GM18951 (cell line): ENCODE data around the gene WDR7.

Experiments used
- POLR2A ChIP-seq: IDR thresholded peaks from 4 replicates; pipeline ENCODE4 v1.6.1; 2011; ENCODE audit warnings: mild to moderate bottlenecking; ENCODE audit not compliant: insufficient read length, insufficient read depth; ENCODE audit errors: extremely low read depth
- in situ Hi-C: fragments of 300-500 bp; cut with MboI; formaldehyde crosslinking; loops from one replicate; pipeline ENCODE4 v1.12.0; 2022; ENCODE audit warnings: low sequenced_read_pairs, mixed read lengths, inconsistent platforms; ENCODE audit not compliant: unreplicated experiment

WDR7 gene

GRCh38 chr18:57058734-57059133 lies 407.6 kb downstream of the WDR7 start:
- TF ChIP-seq POLR2A: no peak
- in situ Hi-C loops: no loop called here

DNA sequence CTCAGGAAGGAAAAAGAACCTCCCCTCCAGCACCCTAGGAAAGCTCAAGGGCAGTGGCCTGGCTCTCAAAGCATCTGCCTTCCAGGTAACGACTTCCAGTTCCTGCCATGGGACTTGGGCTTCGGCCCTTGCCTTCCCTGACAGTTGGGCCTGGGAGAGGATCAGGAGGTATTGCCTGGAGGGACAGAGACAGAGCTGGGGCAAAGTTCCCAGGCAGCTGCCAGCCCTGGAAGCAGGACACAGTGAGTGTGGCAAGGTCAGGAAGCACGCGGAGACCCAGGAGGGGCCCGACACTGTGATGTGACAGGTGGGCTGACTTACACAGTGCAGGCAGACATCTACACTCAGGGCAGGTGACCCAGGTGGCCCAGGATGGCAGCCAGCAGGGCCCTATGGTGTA lies 408.2 kb downstream of the WDR7 start:
- TF ChIP-seq POLR2A: no peak
- in situ Hi-C loops: no loop called here

- in situ Hi-C loops: no loop called here
- no peak for TF ChIP-seq POLR2A
Observed at GRCh38 chr18:57060814-57061213, 409.7 kb downstream of the WDR7 start.

- in situ Hi-C loops: no loop called here
- no peak for TF ChIP-seq POLR2A
Observed at GRCh38 chr18:57062178-57062577, 411.0 kb downstream of the WDR7 start.

DNA sequence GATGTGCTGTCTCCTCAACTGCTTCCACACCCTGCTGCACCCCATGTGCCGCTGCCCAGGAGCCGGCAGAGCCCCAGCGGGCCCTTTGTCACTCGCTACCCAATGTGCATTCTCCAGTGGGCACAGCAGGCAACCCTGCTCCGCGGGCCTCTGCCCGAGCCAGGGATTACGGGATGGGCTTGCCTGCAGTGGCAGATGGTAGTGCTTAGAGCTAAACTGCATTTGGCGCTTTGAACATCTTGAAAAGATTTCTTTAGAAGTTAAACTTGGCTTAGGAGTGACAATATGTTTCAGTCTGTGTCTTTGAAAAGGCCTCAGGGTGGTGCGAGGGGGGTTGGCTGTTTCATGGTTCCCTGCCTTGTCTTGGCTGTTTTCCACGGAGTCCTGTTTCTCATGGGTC lies 411.7 kb downstream of the WDR7 start:
- in situ Hi-C loops: no loop called here
- no peak for TF ChIP-seq POLR2A

DNA sequence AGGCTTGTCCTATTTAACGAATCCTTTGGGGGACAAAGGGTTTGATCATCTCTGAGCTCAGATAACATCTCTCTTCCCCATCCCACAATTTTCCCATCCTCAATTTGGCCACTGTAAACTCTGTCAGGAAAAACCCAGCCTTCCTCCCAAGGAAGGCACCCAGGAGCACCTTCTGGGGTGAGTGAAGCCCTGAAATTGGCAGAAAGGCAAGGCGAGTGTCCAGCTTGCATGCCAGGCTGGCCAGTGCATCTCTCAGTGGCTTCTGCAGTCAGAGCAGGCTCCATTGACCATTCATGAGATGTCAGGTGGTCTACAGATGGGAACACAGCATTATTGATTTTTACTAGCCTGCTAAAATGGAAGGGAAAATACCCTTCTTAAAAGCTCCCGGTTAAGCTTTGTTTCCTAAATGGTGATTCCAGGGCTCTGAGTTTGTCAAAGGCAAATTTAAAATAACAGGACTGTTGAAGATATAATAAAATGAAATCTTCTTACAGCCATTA lies 412.5 kb downstream of the WDR7 start:
- TF ChIP-seq POLR2A: no peak
- in situ Hi-C loops: no loop called here

GRCh38 chr18:57073501-57074187 lies 422.5 kb downstream of the WDR7 start:
- in situ Hi-C loops: no loop called here
- TF ChIP-seq POLR2A: no peak

GRCh38 chr18:57075716-57076400 lies 424.7 kb downstream of the WDR7 start:
- no peak for TF ChIP-seq POLR2A
- in situ Hi-C loops: no loop called here

DNA sequence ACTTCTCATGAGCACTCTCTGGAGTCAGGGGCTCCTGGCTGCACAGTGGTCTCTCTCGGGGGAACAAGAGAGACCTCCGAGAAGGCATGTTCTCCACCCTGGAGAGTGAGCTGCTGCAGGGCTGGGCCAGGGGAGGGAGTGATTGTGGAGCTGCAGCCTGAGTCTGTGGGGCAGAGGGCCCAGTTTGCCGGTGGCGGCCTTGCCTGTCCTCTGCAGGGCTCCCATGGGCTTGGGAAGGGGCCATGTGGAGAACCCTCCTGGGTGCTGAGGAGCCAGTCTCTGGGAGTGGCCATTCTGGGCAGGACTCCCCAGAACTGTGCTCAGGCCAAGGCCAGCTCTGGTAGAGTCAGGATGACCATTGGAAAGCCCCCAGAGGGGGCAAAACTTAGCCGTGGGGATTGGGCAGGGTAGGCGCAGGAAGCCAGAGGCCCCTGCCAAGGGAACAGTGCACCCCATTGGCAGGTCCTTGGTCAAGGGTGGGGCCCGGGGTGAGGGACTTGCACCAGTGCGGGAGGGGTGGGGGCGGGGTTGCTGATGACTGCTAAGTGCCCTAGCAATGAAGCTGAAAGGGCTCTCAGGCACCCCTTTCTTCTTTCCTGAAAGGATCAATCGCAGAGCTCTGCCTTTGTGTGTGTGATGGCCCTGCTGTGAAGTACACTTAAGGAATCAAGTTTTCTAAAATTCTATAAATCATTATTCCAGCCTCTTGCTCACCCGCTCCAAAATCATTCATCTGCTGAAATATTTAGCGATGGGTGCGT lies 426.0 kb downstream of the WDR7 start:
- in situ Hi-C loops: no loop called here
- TF ChIP-seq POLR2A: no peak

GRCh38 chr18:57077786-57078552 lies 426.8 kb downstream of the WDR7 start:
- TF ChIP-seq POLR2A: no peak
- in situ Hi-C loops: no loop called here

GRCh38 chr18:57078614-57079013 lies 427.5 kb downstream of the WDR7 start:
- TF ChIP-seq POLR2A: no peak
- in situ Hi-C loops: no loop called here

DNA sequence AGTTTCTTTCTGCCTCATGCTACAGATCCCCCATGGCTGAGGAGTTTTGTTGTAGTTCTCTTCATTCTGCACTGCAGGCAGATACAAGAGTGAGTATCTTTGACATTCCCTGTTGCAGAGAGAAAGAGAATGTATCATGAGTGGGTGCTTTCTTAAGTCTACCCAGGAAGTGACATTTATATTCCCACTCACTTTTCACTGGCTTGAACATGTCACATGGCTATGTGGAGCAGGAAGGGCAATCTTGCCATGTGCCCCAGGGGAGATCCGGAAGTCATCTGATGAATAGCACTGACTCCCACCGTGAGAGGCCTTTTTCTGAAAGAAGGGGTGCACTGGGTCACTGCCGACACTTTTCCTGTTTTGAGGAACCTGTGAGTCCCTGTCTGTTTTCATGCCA lies 429.3 kb downstream of the WDR7 start:
- in situ Hi-C loops: no loop called here
- no peak for TF ChIP-seq POLR2A

DNA sequence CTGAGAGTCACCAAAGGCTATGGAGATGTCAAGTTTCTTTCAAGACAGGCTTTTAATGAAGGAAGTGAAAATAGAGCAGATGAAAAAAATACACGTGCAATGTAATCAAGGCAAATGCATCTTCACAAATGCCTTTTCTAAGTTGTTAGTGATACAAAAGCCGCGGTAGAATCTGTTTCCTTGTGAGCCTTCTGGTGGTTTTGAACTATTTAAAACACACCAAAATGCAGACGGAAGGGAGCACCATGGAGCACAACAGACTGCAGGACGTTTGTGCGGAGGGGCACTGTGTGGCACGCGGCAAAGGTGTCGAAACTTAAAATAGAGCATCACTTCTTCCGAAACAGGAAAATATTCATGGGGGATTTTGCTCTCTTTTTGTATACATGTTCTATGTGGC lies 430.7 kb downstream of the WDR7 start:
- TF ChIP-seq POLR2A: no peak

DNA sequence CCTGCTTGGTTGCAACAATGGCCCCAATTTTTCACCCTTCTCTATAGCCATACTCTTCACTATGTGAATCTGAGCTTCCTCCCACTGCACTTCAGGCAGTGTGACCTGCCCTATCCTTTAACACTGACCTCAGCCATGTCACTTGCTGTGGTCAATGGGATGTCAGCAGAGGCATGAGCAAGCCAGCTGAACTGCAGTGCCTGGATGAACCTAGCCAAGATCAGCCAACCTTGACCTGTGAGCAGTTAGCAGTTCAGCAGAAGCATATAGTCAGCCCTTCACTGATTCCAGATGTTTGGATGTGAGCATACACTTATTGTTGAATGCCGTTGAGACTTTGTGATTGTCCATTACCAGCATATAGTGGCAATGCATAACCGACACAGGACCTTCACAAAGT lies 432.3 kb downstream of the WDR7 start:
- no peak for TF ChIP-seq POLR2A

More for the DNA sequence above, 430.7 kb downstream of the WDR7 start:
- in situ Hi-C loops: no loop called here

More for the DNA sequence above, 432.3 kb downstream of the WDR7 start:
- in situ Hi-C loops: no loop called here
